Natural killer cell (primary cell): ENCODE results near the gene SHF. TPM values are rescaled to one million over a fixed set of nuclear protein-coding genes. Genes with fewer than 3 reads are reported as not detected.

Experiments used
- ATAC-seq, 3 donors: fragments of 150-1000 bp in 2 of 3; fragments of 200-7000 bp in 1 of 3; cut with Tn5 transposase; 1 replicate in 1 of 3; 2 replicates in 2 of 3; pipeline ENCODE4 v1.10.0; 2021; ENCODE audit warnings: mild to moderate bottlenecking in 2 of 3, moderate library complexity in 2 of 3
- DNase-seq, 2 donors: peaks; one replicate each; pipeline versions ENCODE4 v3.0.0 to v3.0.0-alpha.2; 2013 to 2021; ENCODE audit warnings: mixed read lengths in 1 of 2
- H3K27ac ChIP-seq: one replicate; pipeline ENCODE4 v1.5.1; 2013; ENCODE audit warnings: mild to moderate bottlenecking, low read length
- H3K27me3 ChIP-seq: one replicate; pipeline ENCODE4 v1.6.1; 2013; ENCODE audit warnings: low read length; ENCODE audit not compliant: control insufficient read depth, insufficient read depth
- H3K36me3 ChIP-seq: one replicate; pipeline ENCODE4 v1.6.1; 2013; ENCODE audit warnings: low read length; ENCODE audit not compliant: control insufficient read depth, insufficient read depth
- H3K4me1 ChIP-seq: one replicate; pipeline ENCODE4 v1.6.1; 2013; ENCODE audit warnings: low read length; ENCODE audit not compliant: control insufficient read depth, insufficient read depth
- H3K4me3 ChIP-seq: one replicate; pipeline ENCODE4 v1.5.1; 2013; ENCODE audit warnings: low read length
- H3K9me3 ChIP-seq: one replicate; pipeline ENCODE4 v1.6.1; 2013; ENCODE audit warnings: low read length; ENCODE audit not compliant: control insufficient read depth, insufficient read depth
- H3K27ac Mint-ChIP-seq, 2 donors: one replicate each; pipeline ENCODE4 v1.8.0; 2022; ENCODE audit warnings: mild to moderate bottlenecking in 2 of 2, mixed read lengths in 2 of 2, moderate library complexity in 1 of 2
- H3K27me3 Mint-ChIP-seq, 2 donors: one replicate each; pipeline ENCODE4 v1.8.0; 2022; ENCODE audit warnings: low read depth in 2 of 2, mixed read lengths in 2 of 2
- H3K36me3 Mint-ChIP-seq: one replicate; pipeline ENCODE4 v1.8.0; 2022; ENCODE audit warnings: mixed read lengths
- H3K4me1 Mint-ChIP-seq, 2 donors: one replicate each; pipeline ENCODE4 v1.8.0; 2022; ENCODE audit warnings: mixed read lengths in 2 of 2
- H3K4me3 Mint-ChIP-seq: one replicate; pipeline ENCODE4 v1.8.0; 2022; ENCODE audit warnings: mild to moderate bottlenecking, moderate library complexity, mixed read lengths
- H3K9me3 Mint-ChIP-seq, 2 donors: one replicate each; pipeline ENCODE4 v1.8.0; 2022; ENCODE audit warnings: mixed read lengths in 2 of 2
- WGBS: methylation state at CpG from one replicate; pipeline ENCODE4 v1.1.7; 2013; ENCODE audit warnings: missing lambda C conversion rate; ENCODE audit not compliant: insufficient coverage; 5-methylcytosine and 5-hydroxymethylcytosine counted together
- intact Hi-C: fragments of 100-400 bp; cut with micrococcal nuclease; formaldehyde crosslinking; loops from one replicate; pipeline ENCODE4 v1.14.2; 2022
- total RNA-seq, 4 donors: library from RNA; stranded (reverse); fragments of 120-200 nt in 1 of 4; gene quantifications; one replicate each; pipeline versions ENCODE4 v1.2.3 to v1.2.4, GENCODE V29; 2013 to 2022
- TF ChIP-seq, protein P1 (sequence below): fragments of 200-600 bp; IDR thresholded peaks from one replicate; pipeline ENCODE4 v1.8.0; 2022; ENCODE audit warnings: antibody characterized with exemption

SHF gene
- total RNA-seq, 3 donors from 2014 or later (not counting 1 experiment from before 2014, with no cell fraction given), result 0.94 to 2.4 (median 1.7) TPM

DNA sequence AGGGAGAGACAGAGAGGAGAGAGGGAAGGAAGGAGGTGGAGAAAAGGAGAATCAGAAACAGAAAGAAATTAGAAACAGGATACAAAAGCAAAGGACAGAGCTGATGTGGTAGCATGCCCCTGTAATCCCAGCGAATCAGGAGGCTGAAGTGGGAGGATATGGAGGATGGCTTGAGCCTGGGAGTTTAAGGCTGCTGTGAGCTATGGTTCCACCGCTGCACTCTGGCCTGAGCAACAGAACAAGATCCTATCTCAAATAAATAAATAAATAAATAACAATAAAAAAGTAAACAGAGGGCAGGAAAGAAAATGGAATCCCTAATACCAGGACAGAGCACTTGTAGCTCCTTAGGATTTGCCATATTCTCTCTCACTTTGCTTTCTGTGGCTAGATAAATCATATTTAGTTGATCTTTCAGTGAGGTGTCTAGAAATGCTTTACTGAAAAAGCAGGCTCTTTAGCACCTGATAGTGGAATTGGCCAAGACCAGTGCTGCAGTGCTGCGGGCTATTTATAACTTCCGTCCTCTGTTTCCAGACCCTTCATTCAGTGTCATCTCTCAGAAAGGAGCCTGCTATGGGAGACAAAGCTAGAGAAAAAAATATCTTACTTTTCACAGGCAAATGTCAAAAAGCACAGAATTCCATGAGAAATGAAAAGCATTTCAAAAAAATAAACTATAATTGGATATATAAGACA, 44.2 kb upstream of the SHF start:
- 81% methylated on average over 3 of the region's 4 CpGs for WGBS
- ATAC-seq (no peak), DNase-seq (no peak)
- intact Hi-C loops, result no loop called here
- H3K4me3 Mint-ChIP-seq, result no peak overlapping the region
- H3K36me3 ChIP-seq, result no peaks in the 10 kb centered on the region
- H3K4me3 ChIP-seq, result no peak overlapping the region
- no peak overlapping the region for H3K27ac ChIP-seq
- H3K27me3 ChIP-seq, result no peaks in the 10 kb centered on the region
- peaks cover 18% of the 10 kb centered on the region for H3K9me3 ChIP-seq
- peaks cover 7 to 20% of the 10 kb centered on the region in 2 donors for H3K27me3 Mint-ChIP-seq
- TF ChIP-seq, protein P1, sequence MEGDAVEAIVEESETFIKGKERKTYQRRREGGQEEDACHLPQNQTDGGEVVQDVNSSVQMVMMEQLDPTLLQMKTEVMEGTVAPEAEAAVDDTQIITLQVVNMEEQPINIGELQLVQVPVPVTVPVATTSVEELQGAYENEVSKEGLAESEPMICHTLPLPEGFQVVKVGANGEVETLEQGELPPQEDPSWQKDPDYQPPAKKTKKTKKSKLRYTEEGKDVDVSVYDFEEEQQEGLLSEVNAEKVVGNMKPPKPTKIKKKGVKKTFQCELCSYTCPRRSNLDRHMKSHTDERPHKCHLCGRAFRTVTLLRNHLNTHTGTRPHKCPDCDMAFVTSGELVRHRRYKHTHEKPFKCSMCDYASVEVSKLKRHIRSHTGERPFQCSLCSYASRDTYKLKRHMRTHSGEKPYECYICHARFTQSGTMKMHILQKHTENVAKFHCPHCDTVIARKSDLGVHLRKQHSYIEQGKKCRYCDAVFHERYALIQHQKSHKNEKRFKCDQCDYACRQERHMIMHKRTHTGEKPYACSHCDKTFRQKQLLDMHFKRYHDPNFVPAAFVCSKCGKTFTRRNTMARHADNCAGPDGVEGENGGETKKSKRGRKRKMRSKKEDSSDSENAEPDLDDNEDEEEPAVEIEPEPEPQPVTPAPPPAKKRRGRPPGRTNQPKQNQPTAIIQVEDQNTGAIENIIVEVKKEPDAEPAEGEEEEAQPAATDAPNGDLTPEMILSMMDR, result no peak
- H3K9me3 Mint-ChIP-seq, result peaks cover 3 to 14% of the 10 kb centered on the region in 2 donors
- H3K4me1 Mint-ChIP-seq, result no peaks in the 10 kb centered on the region
- H3K36me3 Mint-ChIP-seq, result peaks cover 19% of the 10 kb centered on the region
- H3K27ac Mint-ChIP-seq, result no peak overlapping the region
- no peaks in the 10 kb centered on the region for H3K4me1 ChIP-seq

DNA sequence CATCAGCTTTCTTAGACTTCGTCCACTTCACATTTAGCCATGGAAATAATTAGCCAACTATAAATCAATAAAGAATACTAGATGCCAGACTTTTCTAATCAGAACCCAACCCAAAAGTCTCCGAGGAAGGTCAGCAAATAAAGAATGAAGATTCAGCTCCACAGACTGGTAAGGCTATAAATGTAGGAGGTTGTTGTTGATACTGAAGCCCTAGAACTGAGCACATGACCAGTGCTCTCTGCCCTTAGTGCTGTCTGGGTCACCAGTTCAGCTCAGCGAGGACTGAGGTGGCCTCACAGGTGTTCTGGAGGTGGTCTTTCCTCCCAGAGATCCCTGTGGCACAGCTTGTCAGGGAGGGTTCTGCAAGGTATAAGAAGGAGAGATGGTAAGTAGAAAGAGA, 43.4 kb upstream of the SHF start:
- H3K9me3 Mint-ChIP-seq, result peaks cover 3 to 14% of the 10 kb centered on the region in 2 donors
- H3K4me1 Mint-ChIP-seq, result no peaks in the 10 kb centered on the region
- H3K27me3 ChIP-seq, result no peaks in the 10 kb centered on the region
- ATAC-seq (no peak), DNase-seq (no peak)
- H3K36me3 ChIP-seq, result no peaks in the 10 kb centered on the region
- H3K9me3 ChIP-seq, result peaks cover 18% of the 10 kb centered on the region
- H3K4me3 ChIP-seq, result no peak overlapping the region
- WGBS, result 75% methylated on average over 3 of the region's 3 CpGs
- no peak overlapping the region for H3K4me3 Mint-ChIP-seq
- peaks cover 13% of the 10 kb centered on the region for H3K36me3 Mint-ChIP-seq
- H3K4me1 ChIP-seq, result no peaks in the 10 kb centered on the region
- H3K27ac Mint-ChIP-seq, result no peak overlapping the region
- TF ChIP-seq, protein P1, result no peak
- H3K27ac ChIP-seq, result no peak overlapping the region
- H3K27me3 Mint-ChIP-seq, result peaks cover 13 to 20% of the 10 kb centered on the region in 2 donors
- intact Hi-C loops, result no loop called here

DNA sequence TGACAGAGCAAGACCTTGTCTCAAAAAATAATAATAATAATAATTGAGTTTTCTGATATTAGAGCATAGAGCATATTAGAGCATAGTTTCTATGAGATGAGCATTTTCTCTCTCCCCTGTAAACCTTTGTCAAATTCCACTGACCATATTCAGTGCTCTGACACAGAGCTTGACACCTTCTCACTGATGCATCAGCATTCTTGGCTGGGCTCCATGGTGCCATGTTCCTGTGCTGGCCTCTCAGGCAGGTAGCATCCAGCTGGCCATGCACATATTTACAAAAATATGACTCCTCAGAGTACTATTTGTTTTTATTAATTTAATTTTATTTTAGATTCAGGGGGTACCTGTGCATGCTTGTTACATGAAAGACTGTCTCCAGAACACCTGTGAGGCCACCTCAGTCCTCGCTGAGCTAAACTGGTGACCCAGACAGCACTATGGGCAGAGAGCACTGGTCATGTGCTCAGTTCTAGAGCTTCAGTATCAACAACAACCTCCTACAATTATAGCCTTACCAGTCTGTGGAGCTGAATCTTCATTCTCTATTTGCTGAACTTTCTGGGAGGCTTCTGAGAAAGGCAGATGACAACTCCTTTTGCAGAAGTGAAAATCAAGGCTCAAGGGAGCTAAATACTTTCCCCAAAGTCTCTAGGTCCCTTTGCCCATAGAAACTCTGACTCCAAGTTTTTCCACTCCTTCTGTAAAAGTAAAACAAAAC, 42.6 kb upstream of the SHF start:
- WGBS, result 0% methylated on average over 1 of the region's 1 CpG
- no peak for ATAC-seq
- Histone ChIP-seq H3K4me3 (no peak overlapping the region), H3K36me3 (no peaks in the 10 kb centered on the region), H3K27me3 (no peaks in the 10 kb centered on the region), H3K4me1 (no peaks in the 10 kb centered on the region), H3K27ac (no peak overlapping the region), H3K9me3 (peaks cover 18% of the 10 kb centered on the region)
- TF ChIP-seq, protein P1, result no peak
- Mint-ChIP-seq H3K27ac (no peak overlapping the region), H3K4me1 (no peaks in the 10 kb centered on the region), H3K36me3 (peaks cover 6% of the 10 kb centered on the region), H3K4me3 (no peak overlapping the region), H3K9me3 (peaks cover 3 to 11% of the 10 kb centered on the region in 2 donors), H3K27me3 (peaks cover 13 to 20% of the 10 kb centered on the region in 2 donors)
- no peak for DNase-seq
- intact Hi-C loops, result no loop called here
